H1 (cell line): ENCODE measurements around the gene TEX14. TPM values are rescaled to one million over a fixed set of nuclear protein-coding genes. Genes with fewer than 3 reads are reported as not detected.

Source experiments
- CTCF ChIA-PET: fragments of 300-600 bp; sonication (Branson Sonifier 250); formaldehyde crosslinking; loops from one replicate; lab custom pipeline; 2021; ENCODE audit not compliant: partially characterized antibody; lab: Charles Lee
- POLR2A ChIA-PET: fragments of 300-600 bp; sonication (Branson Sonifier 250); formaldehyde crosslinking; loops from one replicate; lab custom pipeline; 2021; ENCODE audit warnings: inconsistent platforms; ENCODE audit not compliant: partially characterized antibody; lab: Charles Lee
- DNase-seq, 2 experiments: peaks; one replicate each; pipeline versions ENCODE4 v3.0.0 to v3.0.0-alpha.2; 2010 to 2022; ENCODE audit warnings: low spot score in 2 of 2, low read depth in 1 of 2, mixed read lengths in 1 of 2
- FAIRE-seq: peaks from 2 replicates; lab custom pipeline; 2011; peaks lifted over from hg19 to GRCh38; lab: Jason Lieb, UNC
- H2AFZ ChIP-seq: 2 replicates; pipeline ENCODE4 v1.8.1; 2012; ENCODE audit warnings: low read length, inconsistent platforms
- H2AK5ac ChIP-seq: 2 replicates; pipeline ENCODE4 v1.6.1; 2013; ENCODE audit warnings: low read depth, low read length
- H2BK120ac ChIP-seq: replicated peaks from 2 replicates; pipeline ENCODE3; 2013; ENCODE audit warnings: low read depth, low read length, inconsistent platforms
- H2BK12ac ChIP-seq: 2 replicates; pipeline ENCODE4 v1.6.1; 2013; ENCODE audit warnings: low read depth, low read length
- H2BK15ac ChIP-seq: 2 replicates; pipeline ENCODE4 v1.6.1; 2013; ENCODE audit warnings: low read length
- H2BK20ac ChIP-seq: 2 replicates; pipeline ENCODE4 v1.6.1; 2013; ENCODE audit warnings: low read length
- H2BK5ac ChIP-seq: 2 replicates; pipeline ENCODE4 v1.6.1; 2013; ENCODE audit warnings: low read depth, low read length
- H3K14ac ChIP-seq: 2 replicates; pipeline ENCODE4 v1.6.1; 2013; ENCODE audit warnings: inconsistent platforms; ENCODE audit not compliant: insufficient read length
- H3K18ac ChIP-seq: 2 replicates; pipeline ENCODE4 v1.6.1; 2013; ENCODE audit warnings: low read length; ENCODE audit errors: extremely low read depth
- H3K23ac ChIP-seq: 2 replicates; pipeline ENCODE4 v1.6.1; 2013; ENCODE audit warnings: inconsistent platforms; ENCODE audit not compliant: insufficient read length
- H3K23me2 ChIP-seq: 2 replicates; pipeline ENCODE4 v1.6.1; 2013; ENCODE audit warnings: low read depth, low read length
- H3K27ac ChIP-seq: 2 replicates; pipeline ENCODE4 v1.6.1; 2011; ENCODE audit warnings: low read depth, low read length, inconsistent platforms
- H3K27me3 ChIP-seq, 4 experiments: replicated peaks in 1 of 4; 1 replicate in 1 of 4; 2 replicates in 3 of 4; pipeline versions ENCODE4 v1.6.1 to v1.8.1; 2011 to 2013; ENCODE audit warnings: low read length in 3 of 4, mild to moderate bottlenecking in 3 of 4, inconsistent platforms in 2 of 4, mixed read lengths in 2 of 4, moderate library complexity in 1 of 4; ENCODE audit not compliant: control insufficient read depth in 3 of 4, insufficient read depth in 3 of 4; ENCODE audit errors: extremely low read depth in 1 of 4
- H3K36me3 ChIP-seq, 4 experiments: 2 replicates each; pipeline versions ENCODE4 v1.6.1 to v1.8.1; 2011 to 2013; ENCODE audit warnings: mild to moderate bottlenecking in 4 of 4, low read length in 3 of 4, moderate library complexity in 2 of 4, control low read depth in 1 of 4, inconsistent platforms in 1 of 4; ENCODE audit not compliant: insufficient read depth in 4 of 4, control insufficient read depth in 2 of 4
- H3K4ac ChIP-seq: replicated peaks from 2 replicates; pipeline ENCODE3; 2013; ENCODE audit warnings: low read length, low read depth, mixed read lengths, inconsistent platforms; ENCODE audit not compliant: insufficient read length
- H3K4me1 ChIP-seq, 4 experiments: replicated peaks in 1 of 4; 1 replicate in 1 of 4; 2 replicates in 3 of 4; pipeline versions ENCODE4 v1.6.1 to v1.8.1; 2011 to 2013; ENCODE audit warnings: low read length in 3 of 4, inconsistent platforms in 2 of 4, mixed read lengths in 1 of 4; ENCODE audit not compliant: insufficient read depth in 4 of 4, control insufficient read depth in 3 of 4
- H3K4me2 ChIP-seq, 2 experiments: 2 replicates each; pipeline versions ENCODE4 v1.6.1 to v1.8.1; 2011 to 2013; ENCODE audit warnings: low read depth in 2 of 2, low read length in 2 of 2, control low read depth in 1 of 2, inconsistent platforms in 1 of 2, mild to moderate bottlenecking in 1 of 2; ENCODE audit not compliant: insufficient read depth in 1 of 2
- H3K4me3 ChIP-seq, 4 experiments: fragments of 200-600, 300-600 bp in 1 of 4; sonication (generic), shearing (Covaris generic), sonication (Bioruptor Twin) in 1 of 4; 2 replicates each; pipeline versions ENCODE4 v1.5.1 to v1.8.1; 2011 to 2016; ENCODE audit warnings: low read length in 4 of 4, low read depth in 3 of 4, control low read depth in 2 of 4, inconsistent platforms in 2 of 4, mild to moderate bottlenecking in 2 of 4, mixed read lengths in 1 of 4, moderate library complexity in 1 of 4; ENCODE audit not compliant: insufficient read depth in 2 of 4; ENCODE audit errors: extremely low read depth in 1 of 4
- H3K56ac ChIP-seq: replicated peaks from 2 replicates; pipeline ENCODE3; 2013; ENCODE audit warnings: low read depth, mild to moderate bottlenecking, mixed read lengths, low read length, inconsistent platforms; ENCODE audit not compliant: insufficient read length
- H3K79me1 ChIP-seq: 2 replicates; pipeline ENCODE4 v1.6.1; 2013; ENCODE audit warnings: low read depth, low read length, control low read depth
- H3K79me2 ChIP-seq, 2 experiments: 2 replicates each; pipeline versions ENCODE4 v1.6.1 to v1.8.1; 2012 to 2013; ENCODE audit warnings: low read length in 2 of 2, mild to moderate bottlenecking in 2 of 2, inconsistent platforms in 1 of 2; ENCODE audit not compliant: insufficient read depth in 2 of 2, control insufficient read depth in 1 of 2
- H3K9ac ChIP-seq, 4 experiments: replicated peaks in 1 of 4; 1 replicate in 1 of 4; 2 replicates in 3 of 4; pipeline versions ENCODE4 v1.6.1 to v1.8.1; 2011 to 2013; ENCODE audit warnings: low read depth in 3 of 4, low read length in 3 of 4, control low read depth in 2 of 4, mild to moderate bottlenecking in 2 of 4, moderate library complexity in 2 of 4, inconsistent platforms in 1 of 4; ENCODE audit errors: extremely low read depth in 1 of 4
- H3K9me3 ChIP-seq, 2 experiments: 2 replicates each; pipeline versions ENCODE4 v1.6.1 to v1.8.1; 2012 to 2013; ENCODE audit warnings: mild to moderate bottlenecking in 2 of 2, moderate library complexity in 2 of 2, control low read depth in 1 of 2, inconsistent platforms in 1 of 2, low read depth in 1 of 2, low read length in 1 of 2, mixed read lengths in 1 of 2; ENCODE audit not compliant: insufficient read depth in 2 of 2
- H4K20me1 ChIP-seq, 2 experiments: replicated peaks in 1 of 2; 2 replicates each; pipeline versions ENCODE3 to v1.8.1; 2011 to 2013; ENCODE audit warnings: inconsistent platforms in 2 of 2, low read length in 2 of 2, mild to moderate bottlenecking in 1 of 2; ENCODE audit not compliant: insufficient read depth in 2 of 2, control insufficient read depth in 1 of 2
- H4K5ac ChIP-seq: 2 replicates; pipeline ENCODE4 v1.6.1; 2013; ENCODE audit warnings: low read length, low read depth, mixed read lengths, inconsistent platforms; ENCODE audit not compliant: insufficient read length
- H4K8ac ChIP-seq: 2 replicates; pipeline ENCODE4 v1.8.0; 2013; ENCODE audit warnings: mild to moderate bottlenecking, moderate library complexity, low read length, inconsistent platforms; ENCODE audit not compliant: insufficient read depth; ENCODE audit errors: extremely low read depth
- H4K91ac ChIP-seq: replicated peaks from 2 replicates; pipeline ENCODE3; 2013; ENCODE audit warnings: low read length, mixed read lengths, inconsistent platforms; ENCODE audit not compliant: insufficient read length
- EGR1 ChIP-seq: IDR thresholded peaks from 2 replicates; pipeline ENCODE4 v1.6.1; 2011; ENCODE audit warnings: low read depth, low read length, borderline replicate concordance
- HDAC2 ChIP-seq, 2 experiments: fragments of 300-600 bp in 1 of 2; sonication (generic) in 1 of 2; IDR thresholded peaks; 2 replicates each; pipeline ENCODE4 v1.6.1; 2011 to 2012; ENCODE audit warnings: low read depth in 2 of 2, low read length in 2 of 2, mild to moderate bottlenecking in 2 of 2, moderate library complexity in 2 of 2, borderline replicate concordance in 1 of 2, inconsistent platforms in 1 of 2
- NANOG ChIP-seq: IDR thresholded peaks from 2 replicates; pipeline ENCODE4 v1.6.1; 2011; ENCODE audit warnings: low read length, low read depth, mild to moderate bottlenecking, inconsistent platforms; ENCODE audit not compliant: insufficient read depth, poor library complexity, severe bottlenecking
- WGBS, 2 experiments: shearing (Covaris generic) in 1 of 2; methylation state at CpG; one replicate each; pipeline versions ENCODE4 v1.1.6 to v1.1.7; 2013 to 2015; ENCODE audit warnings: low lambda C conversion rate in 2 of 2, mixed read lengths in 2 of 2, inconsistent platforms in 1 of 2, low coverage in 1 of 2, missing lambda C conversion rate in 1 of 2; ENCODE audit not compliant: insufficient replicate concordance in 2 of 2, insufficient coverage in 1 of 2, insufficient read length in 1 of 2; ENCODE audit errors: extremely low coverage in 1 of 2, missing lambda C conversion rate in 1 of 2; 5-methylcytosine and 5-hydroxymethylcytosine counted together
- polyA plus RNA-seq, 7 experiments: library from polyadenylated mRNA; depleted of rRNA in 3 of 7; stranded (reverse) in 5 of 7; unstranded in 2 of 7; fragments of >200 nt in 5 of 7; fragments of 200-250 nt in 2 of 7; gene quantifications; 1 replicate in 5 of 7; 2 replicates in 1 of 7; 4 replicates in 1 of 7; pipeline versions ENCODE4 v1.2.1 to v1.2.3, GENCODE V29; 2011 to 2013; ENCODE audit warnings: missing spikeins in 2 of 7, mixed read lengths in 2 of 7
- total RNA-seq: library from RNA; stranded (reverse); fragmentation: NEBNext Ultra II Directional; extraction: Animal tissue kit (Norgen Biotek cat#: 25700); gene quantifications from 2 replicates; pipeline ENCODE4 v1.2.1, GENCODE V29; 2021

Gene TEX14
- total and polyA plus RNA-seq, 2 of the 8 experiments (the other 6 are each of a cell fraction or from before 2014, with no cell fraction given), result 0.83 to 2.5 TPM

DNA sequence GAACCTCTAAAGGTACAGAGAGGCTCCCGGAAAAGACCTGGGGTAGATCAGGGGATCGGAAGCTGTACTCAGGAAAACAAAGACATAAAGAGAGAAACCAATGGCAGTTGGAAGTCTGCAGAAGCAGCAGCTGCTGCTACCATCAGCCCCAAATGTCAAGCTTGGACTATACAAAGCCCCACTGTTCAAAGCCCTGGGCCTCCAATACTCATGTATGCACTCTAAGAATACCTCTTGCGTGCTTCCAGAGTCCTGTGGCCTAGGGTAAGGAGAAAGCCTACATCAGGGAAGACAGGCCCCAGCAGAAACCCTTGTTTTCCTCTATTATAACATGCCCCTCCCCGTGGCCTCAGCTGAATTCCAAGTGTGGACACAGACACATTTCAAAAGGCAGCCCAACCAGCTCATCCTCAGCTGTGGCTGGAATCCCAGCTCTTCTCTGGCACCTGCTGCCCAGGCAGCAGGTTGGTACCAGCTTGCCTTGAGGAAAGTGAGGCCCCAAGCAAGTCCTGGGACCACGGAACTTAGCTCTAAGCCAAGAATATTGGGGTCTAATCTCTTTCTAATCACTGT, 158.1 kb downstream of the TEX14 start:
- H3K9ac ChIP-seq, result no peak overlapping the region
- no peak overlapping the region for H3K4me2 ChIP-seq
- FAIRE-seq, result no peak
- no peak overlapping the region for H2AK5ac ChIP-seq
- no peak overlapping the region for H2BK5ac ChIP-seq
- no peaks in the 10 kb centered on the region for H4K20me1 ChIP-seq
- no peak overlapping the region for H4K8ac ChIP-seq
- peaks cover 0 to 6% (median 4%) of the 10 kb centered on the region in 4 experiments; a peak in 5 of 7 replicates for H3K27me3 ChIP-seq
- H2BK12ac ChIP-seq, result no peak overlapping the region
- no peak overlapping the region for H3K56ac ChIP-seq
- H3K4ac ChIP-seq, result no peak overlapping the region
- ChIA-PET POLR2A (interaction anchor here (0.6 to 6.0 kb wide), 6 partner anchors 14 to 132 kb away, joined by 3 to 32 read pairs (median 12); no protein-coding TSS in a partner anchor), CTCF (interaction anchor here (0.6 to 16.5 kb wide), 12 partner anchors 9 to 151 kb away, joined by 3 to 163 read pairs (median 4); a partner anchor contains a TSS)
- no peaks in the 10 kb centered on the region for H3K36me3 ChIP-seq
- H2BK20ac ChIP-seq, result no peak overlapping the region
- no peak for TF ChIP-seq HDAC2 (IDR thresholded peaks at IDR 0.05; ENCODE audit: borderline replicate concordance in 1 of 2, low read depth in 2 of 2, low read length in 2 of 2)
- TF ChIP-seq EGR1, result no peak
- TF ChIP-seq NANOG, result no peak
- H3K4me3 ChIP-seq, result no peak overlapping the region
- H3K23me2 ChIP-seq, result peaks cover 12% of the 10 kb centered on the region
- no peaks in the 10 kb centered on the region for H3K79me1 ChIP-seq
- no peak overlapping the region for H4K91ac ChIP-seq
- no peak overlapping the region for H2AFZ ChIP-seq
- DNase-seq, result no peak
- no peaks in the 10 kb centered on the region for H3K79me2 ChIP-seq
- no peak overlapping the region for H2BK15ac ChIP-seq
- H3K14ac ChIP-seq, result no peak overlapping the region
- WGBS, 2 experiments, result 84% methylated on average over 5 of the region's 5 CpGs; no CpG with 5 or more reads in 1 of the 2 experiments
- no peak overlapping the region for H2BK120ac ChIP-seq
- peaks cover 7 to 15% (median 8%) of the 10 kb centered on the region in 4 experiments for H3K4me1 ChIP-seq
- no peak overlapping the region for H3K23ac ChIP-seq
- no peaks in the 10 kb centered on the region for H3K9me3 ChIP-seq
- no peak overlapping the region for H3K18ac ChIP-seq
- H4K5ac ChIP-seq, result no peak overlapping the region
- H3K27ac ChIP-seq, result no peak overlapping the region
